ENCODE measurements around the gene STK10. TPM values are rescaled to one million over a fixed set of nuclear protein-coding genes. Genes with fewer than 3 reads are reported as not detected.

The STK10 gene
- polyA plus RNA-seq, 1 of the 3 experiments (the other 2 are of a cell fraction) = 11.0 TPM

GRCh38 chr5:172118891-172119290 is 69.1 kb downstream of the STK10 start:
- Histone ChIP-seq H3K79me2 (ENCODE audit: insufficient read depth) (no peaks in the 10 kb centered on the region; the same call in 1 of the 2 replicates), H4K20me1 (ENCODE audit: insufficient read depth) (no peaks in the 10 kb centered on the region), H3K4me3 (ENCODE audit: low read depth in 2 of 2, low read length in 1 of 2) (no peak overlapping the region), H3K9me2 (no peaks in the 10 kb centered on the region), H3K27me3 (ENCODE audit: insufficient read depth) (no peaks in the 10 kb centered on the region), H2AFZ (ENCODE audit: low read depth) (no peak overlapping the region), H3F3A (replicated peaks; ENCODE audit: insufficient read depth) (peaks cover 2% of the 10 kb centered on the region), H3K36me3 (replicated peaks in 1 of 2; ENCODE audit: control insufficient read depth in 1 of 2, insufficient read depth in 2 of 2, low read length in 1 of 2) (peaks cover 0 to 6% of the 10 kb centered on the region in 2 experiments), H3K9ac (no peak overlapping the region), H3K4me2 (no peak overlapping the region), H3K27ac (ENCODE audit: low read depth in 2 of 2, low read length in 1 of 2) (no peak overlapping the region), H3K9me3 (no peaks in the 10 kb centered on the region), H3K4me1 (ENCODE audit: control insufficient read depth in 1 of 2, insufficient read depth in 2 of 2, low read depth in 1 of 2, low read length in 1 of 2) (peaks cover 0 to 5% of the 10 kb centered on the region in 2 experiments; a peak in 1 of 4 replicates)
- ChIA-PET CTCF (interaction anchor here (1.5 kb wide), 2 partner anchors 13 to 69 kb away, joined by 4 to 5 read pairs; partner anchors contain the start of gene STK10), POLR2A (no interaction called here)
- no peak for DNase-seq
- no peak for TF ChIP-seq MAX (IDR thresholded peaks at IDR 0.05; ENCODE audit: low read depth)
- no peak for TF ChIP-seq USF2 (IDR thresholded peaks at IDR 0.05; ENCODE audit: borderline replicate concordance, low read depth, low read length)
- TF ChIP-seq POLR2AphosphoS5 (IDR thresholded peaks at IDR 0.05; ENCODE audit: low read depth, low read length) = no peak
- TF ChIP-seq YY1 (IDR thresholded peaks at IDR 0.05; ENCODE audit: low read depth) = no peak
- TF ChIP-seq RFX5 (IDR thresholded peaks at IDR 0.05; ENCODE audit: low read length) = no peak
- no peak for TF ChIP-seq IRF3 (IDR thresholded peaks at IDR 0.05; ENCODE audit: low read depth, low read length)
- no peak for TF ChIP-seq FOSL2 (IDR thresholded peaks at IDR 0.05; ENCODE audit: borderline replicate concordance, low read depth)
- TF ChIP-seq TAF1 (IDR thresholded peaks at IDR 0.05; ENCODE audit: borderline replicate concordance, low read depth, low read length) = no peak
- no peak for TF ChIP-seq NRF1 (IDR thresholded peaks at IDR 0.05; ENCODE audit: low read depth, low read length)
- no peak for TF ChIP-seq RXRA (IDR thresholded peaks at IDR 0.05; ENCODE audit: borderline replicate concordance, low read depth)
- TF ChIP-seq RAD21 (IDR thresholded peaks at IDR 0.05; ENCODE audit: low read length) = no peak
- no peak for TF ChIP-seq EP300 (IDR thresholded peaks at IDR 0.05; ENCODE audit: borderline replicate concordance in 1 of 2, low read depth in 1 of 2, low read length in 1 of 2)
- no peak for TF ChIP-seq MXI1 (IDR thresholded peaks at IDR 0.05; ENCODE audit: low read depth, low read length)
- TF ChIP-seq JUND (IDR thresholded peaks at IDR 0.05) = no peak
- WGBS (ENCODE audit: low lambda C conversion rate) = 90% methylated on average over 11 of the region's 11 CpGs

GRCh38 chr5:172117977-172118701 is 69.9 kb downstream of the STK10 start:
- Histone ChIP-seq H3K4me1 (ENCODE audit: control insufficient read depth in 1 of 2, insufficient read depth in 2 of 2, low read depth in 1 of 2, low read length in 1 of 2) (peaks cover 0 to 2% of the 10 kb centered on the region in 2 experiments; a peak in 1 of 4 replicates), H3K36me3 (replicated peaks in 1 of 2; ENCODE audit: control insufficient read depth in 1 of 2, insufficient read depth in 2 of 2, low read length in 1 of 2) (peaks cover 0 to 6% of the 10 kb centered on the region in 2 experiments), H3K9me3 (no peaks in the 10 kb centered on the region), H2AFZ (ENCODE audit: low read depth) (no peak overlapping the region), H3K27ac (ENCODE audit: low read depth in 2 of 2, low read length in 1 of 2) (no peak overlapping the region), H3F3A (replicated peaks; ENCODE audit: insufficient read depth) (peaks cover 8% of the 10 kb centered on the region), H3K27me3 (ENCODE audit: insufficient read depth) (no peaks in the 10 kb centered on the region), H3K9ac (no peak overlapping the region), H3K79me2 (ENCODE audit: insufficient read depth) (no peaks in the 10 kb centered on the region; the same call in 1 of the 2 replicates), H4K20me1 (ENCODE audit: insufficient read depth) (no peaks in the 10 kb centered on the region), H3K4me2 (no peak overlapping the region), H3K4me3 (ENCODE audit: low read depth in 2 of 2, low read length in 1 of 2) (no peak overlapping the region), H3K9me2 (no peaks in the 10 kb centered on the region)
- 87% methylated on average over 9 of the region's 9 CpGs for WGBS (ENCODE audit: low lambda C conversion rate)
- ChIA-PET CTCF (interaction anchor here (0.9 to 1.5 kb wide), 2 partner anchors 12 to 333 kb away, joined by 3 to 4 read pairs; no protein-coding TSS in a partner anchor), POLR2A (no interaction called here)
- no peak for DNase-seq
- TF ChIP-seq FOSL2 (IDR thresholded peaks at IDR 0.05; ENCODE audit: borderline replicate concordance, low read depth) = no peak
- TF ChIP-seq RFX5 (IDR thresholded peaks at IDR 0.05; ENCODE audit: low read length) = no peak
- TF ChIP-seq TEAD4 (IDR thresholded peaks at IDR 0.05; ENCODE audit: borderline replicate concordance, insufficient read depth) = no peak
- TF ChIP-seq RCOR1 (IDR thresholded peaks at IDR 0.05; ENCODE audit: low read length) = no peak
- TF ChIP-seq USF2 (IDR thresholded peaks at IDR 0.05; ENCODE audit: borderline replicate concordance, low read depth, low read length) = no peak
- TF ChIP-seq JUND (IDR thresholded peaks at IDR 0.05) = no peak
- TF ChIP-seq TCF12 (IDR thresholded peaks at IDR 0.05) = no peak
- TF ChIP-seq IRF3 (IDR thresholded peaks at IDR 0.05; ENCODE audit: low read depth, low read length) = no peak
- TF ChIP-seq CHD2 (IDR thresholded peaks at IDR 0.05; ENCODE audit: low read length, partially characterized antibody) = no peak
- TF ChIP-seq RAD21 (IDR thresholded peaks at IDR 0.05; ENCODE audit: low read length) = no peak
- TF ChIP-seq SMC3 (IDR thresholded peaks at IDR 0.05; ENCODE audit: low read depth, low read length) = no peak
- no peak for TF ChIP-seq MAX (IDR thresholded peaks at IDR 0.05; ENCODE audit: low read depth)
- no peak for TF ChIP-seq NRF1 (IDR thresholded peaks at IDR 0.05; ENCODE audit: low read depth, low read length)
- no peak for TF ChIP-seq NFIC (IDR thresholded peaks at IDR 0.05; ENCODE audit: borderline replicate concordance)
- TF ChIP-seq YY1 (IDR thresholded peaks at IDR 0.05; ENCODE audit: low read depth) = no peak
